Activated CD4-positive, alpha-beta T cell treated with anti-CD3 and anti-CD28 coated beads for 24 hours (primary cell): ENCODE data around the gene CEP126.

Source experiments
- DNase-seq, 2 donors: peaks; one replicate each; pipeline ENCODE4 v3.0.0-alpha.2; 2020; ENCODE audit warnings: low read depth in 2 of 2

The CEP126 gene, protein sequence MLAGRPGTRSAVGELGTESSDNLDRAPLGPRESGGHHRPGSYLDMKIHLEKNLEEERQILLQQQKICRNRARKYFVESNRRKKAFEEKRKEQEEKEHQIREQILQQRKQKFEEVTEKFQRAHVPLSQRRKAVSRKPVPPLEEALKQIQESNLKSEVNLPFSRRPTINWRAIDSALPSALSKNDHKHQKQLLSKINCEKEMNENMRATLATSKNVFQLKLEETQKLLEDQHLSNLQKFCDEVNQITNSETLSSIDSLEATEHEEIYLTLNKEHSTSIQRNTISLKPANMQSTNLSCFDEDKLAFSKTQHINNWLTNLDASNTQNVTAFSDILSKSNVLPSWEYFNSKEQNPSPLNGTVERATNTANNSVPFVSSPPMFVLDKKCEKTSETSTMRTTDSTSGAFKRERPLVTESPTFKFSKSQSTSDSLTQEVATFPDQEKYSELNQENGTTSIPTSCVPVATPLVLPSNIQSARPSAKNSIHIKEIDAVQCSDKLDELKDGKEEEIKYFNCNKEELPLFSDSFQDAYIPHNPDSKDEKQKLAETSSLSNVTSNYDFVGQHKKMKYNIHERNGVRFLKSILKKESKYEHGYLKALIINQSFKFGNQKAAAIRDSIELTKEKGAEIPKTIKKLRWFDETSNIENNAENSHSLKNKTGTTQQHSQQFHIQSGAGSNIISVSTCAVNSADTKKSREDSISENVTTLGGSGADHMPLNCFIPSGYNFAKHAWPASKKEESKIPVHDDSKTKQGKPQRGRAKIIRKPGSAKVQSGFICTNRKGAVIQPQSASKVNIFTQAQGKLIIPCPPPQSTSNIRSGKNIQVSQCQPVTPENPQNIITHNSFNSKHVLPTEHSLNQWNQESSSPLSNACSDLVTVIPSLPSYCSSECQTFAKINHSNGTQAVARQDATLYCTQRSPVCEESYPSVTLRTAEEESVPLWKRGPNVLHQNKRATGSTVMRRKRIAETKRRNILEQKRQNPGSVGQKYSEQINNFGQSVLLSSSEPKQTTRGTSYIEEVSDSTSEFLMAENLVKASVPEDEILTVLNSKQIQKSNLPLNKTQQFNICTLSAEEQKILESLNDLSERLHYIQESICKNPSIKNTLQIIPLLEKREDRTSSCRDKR

DNA sequence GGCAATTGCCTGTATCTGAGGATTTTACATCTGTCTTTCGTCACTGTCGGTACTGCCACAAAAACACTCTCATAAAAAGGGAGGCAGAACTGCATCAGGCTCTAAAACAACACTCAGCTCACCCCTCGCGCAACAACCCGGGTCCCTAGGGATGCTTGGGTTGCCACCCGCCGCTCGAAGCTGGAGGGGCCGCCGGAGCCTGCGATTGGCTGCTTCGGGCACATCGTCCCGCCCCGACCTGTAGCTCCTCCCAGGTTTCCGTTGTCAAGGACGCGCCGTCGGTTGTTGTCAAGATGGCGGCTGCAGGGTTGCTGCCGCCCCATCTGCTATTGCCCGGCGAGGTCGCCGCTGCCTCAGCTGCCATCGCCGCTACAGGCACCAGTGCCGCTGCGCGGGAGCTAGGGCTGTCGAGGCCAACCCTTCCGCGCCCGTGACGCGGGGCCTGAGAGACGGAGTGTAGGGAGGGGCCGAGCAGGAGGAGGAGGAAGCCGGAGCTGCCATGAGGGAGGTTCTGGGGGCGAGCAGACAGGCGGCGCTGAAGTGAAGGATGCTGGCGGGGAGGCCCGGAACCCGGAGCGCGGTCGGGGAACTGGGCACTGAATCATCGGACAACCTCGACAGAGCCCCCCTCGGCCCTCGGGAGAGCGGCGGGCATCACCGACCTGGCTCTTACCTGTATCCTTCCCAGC lies at the start of gene CEP126:
Gene CEP126 (plus strand): TSS at position 273 of the 689 bp plus-strand sequence. CDS start 275 bp downstream, at position 548.
- DNase-seq: peak; percentile 86 to 89

DNA sequence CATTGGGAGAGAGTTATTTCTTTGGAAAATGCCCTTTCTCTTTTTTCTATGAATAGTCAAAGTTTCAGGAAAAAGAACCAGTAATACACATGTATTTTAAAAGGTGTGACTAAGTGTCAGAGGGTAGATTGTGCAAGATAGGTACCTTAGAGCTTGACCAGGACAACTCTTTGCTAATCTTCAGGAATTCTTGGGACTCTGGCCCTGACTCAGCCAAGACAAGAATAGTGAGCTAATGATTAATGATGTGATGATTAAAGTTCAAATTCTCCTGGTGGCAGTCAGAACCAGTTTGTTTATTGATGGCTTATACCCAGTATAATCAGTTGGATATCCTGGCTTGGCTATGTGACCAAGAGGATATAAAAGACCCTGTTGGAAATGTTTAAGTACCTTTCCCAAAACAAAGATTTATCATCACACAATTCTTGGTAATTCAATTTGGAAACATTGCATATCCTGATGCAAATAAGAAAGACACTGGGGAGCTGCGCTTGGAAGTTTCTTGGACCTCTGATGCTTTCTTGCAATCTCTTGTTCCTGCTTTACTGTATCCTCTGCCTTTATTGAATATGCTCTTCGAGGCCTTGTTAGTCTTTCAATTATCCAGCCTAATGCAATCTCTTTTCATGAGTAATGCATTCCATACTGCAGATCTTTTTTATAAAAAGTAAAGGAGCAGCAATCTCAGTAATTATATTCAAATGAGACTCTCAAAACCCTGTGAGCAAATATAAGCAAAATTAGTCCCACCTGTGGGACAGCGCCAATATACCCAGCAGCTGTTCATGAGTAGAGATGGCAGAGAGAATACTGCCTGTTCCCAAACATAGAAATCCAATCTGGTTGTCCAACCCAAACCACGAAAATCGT lies 48.0 kb upstream of the CEP126 start:
- no peak for DNase-seq

DNA sequence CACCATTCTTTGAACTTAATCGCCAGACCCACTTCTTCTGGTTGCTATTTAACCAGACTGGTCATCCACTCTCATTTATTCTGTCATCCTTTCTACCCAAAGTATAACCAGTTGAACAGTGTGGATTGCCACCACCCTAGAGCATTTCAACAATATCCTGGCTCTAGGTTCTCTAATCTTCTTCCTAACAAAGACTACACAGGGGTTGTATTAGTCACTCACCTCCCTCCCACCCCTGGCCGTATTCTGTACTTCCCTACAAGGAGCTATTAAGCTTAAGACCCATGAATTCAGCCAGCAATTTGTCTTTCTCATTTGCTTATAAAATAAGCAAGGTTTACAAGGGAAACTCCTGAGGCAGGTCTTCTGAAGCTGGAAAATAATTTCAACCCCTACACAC lies 46.9 kb upstream of the CEP126 start:
- DNase-seq: no peak

DNA sequence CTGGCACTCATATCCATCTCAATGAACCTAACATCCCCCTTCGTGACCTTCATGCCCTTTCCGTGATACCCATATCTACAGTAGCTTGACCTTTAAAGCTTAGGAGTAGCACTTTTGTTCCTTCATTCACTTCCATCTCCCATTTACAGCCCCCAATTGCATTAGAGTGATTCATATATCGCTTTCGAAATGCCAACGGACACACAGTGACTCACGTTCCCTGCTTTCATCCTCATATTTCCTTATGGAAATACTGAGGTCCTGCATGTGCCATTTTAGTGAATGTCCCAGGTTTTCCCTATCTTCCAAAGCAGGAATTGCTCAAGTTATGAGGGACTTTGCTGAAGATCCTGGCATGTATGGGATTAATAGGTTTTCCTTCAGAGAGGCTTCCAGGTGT lies 44.3 kb upstream of the CEP126 start:
- no peak for DNase-seq

DNA sequence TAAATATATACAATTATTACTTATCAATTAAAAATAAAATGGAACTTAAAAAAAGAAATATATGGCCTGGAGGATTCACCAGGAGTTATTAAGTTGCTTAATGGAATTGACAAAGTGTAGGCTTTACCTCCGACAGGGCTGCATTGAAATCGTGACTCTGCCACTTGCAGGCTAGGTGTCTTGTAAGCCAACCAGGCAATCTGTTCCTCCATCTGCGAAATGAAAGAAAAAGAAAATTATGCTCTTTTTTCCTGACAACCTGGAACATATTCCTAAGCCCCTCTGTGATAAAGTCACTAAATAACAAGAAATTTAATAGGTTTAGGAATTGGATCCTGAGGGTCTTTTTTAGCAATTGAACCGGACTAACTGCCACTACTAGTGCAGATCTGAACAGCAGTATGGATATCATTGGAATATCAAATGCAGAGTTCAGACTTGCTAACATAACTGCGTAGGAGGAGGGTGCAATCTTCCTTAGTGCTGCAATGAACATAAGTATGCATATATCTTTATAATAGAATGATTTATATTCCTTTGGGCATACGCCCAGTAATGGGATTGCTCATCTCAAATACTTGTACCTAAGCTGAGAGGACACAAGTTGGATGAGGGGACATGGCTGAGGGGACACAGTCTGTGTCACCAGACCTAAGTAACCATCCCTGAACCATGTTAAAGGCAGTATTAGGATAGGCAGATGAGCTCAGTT lies 42.5 kb upstream of the CEP126 start:
- DNase-seq: no peak

DNA sequence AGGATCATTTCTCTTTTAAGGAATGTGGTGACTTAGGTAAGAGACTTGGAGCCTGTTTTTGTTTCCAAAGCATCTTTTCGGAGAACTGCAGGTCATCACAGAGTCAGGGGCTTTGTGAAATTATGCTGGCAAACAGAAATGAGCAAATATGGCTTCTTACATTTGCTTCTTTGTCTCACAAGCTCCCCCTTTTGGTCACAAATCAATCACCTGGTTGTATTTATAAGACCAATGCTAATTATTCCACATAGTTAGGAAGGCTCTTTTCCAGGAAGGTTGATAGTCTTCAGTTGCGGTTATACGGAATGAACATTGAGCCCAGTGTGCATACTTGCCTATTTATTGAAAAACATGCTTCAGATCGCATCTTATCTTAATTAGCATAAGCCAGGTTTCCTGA lies 34.6 kb upstream of the CEP126 start:
- no peak for DNase-seq

DNA sequence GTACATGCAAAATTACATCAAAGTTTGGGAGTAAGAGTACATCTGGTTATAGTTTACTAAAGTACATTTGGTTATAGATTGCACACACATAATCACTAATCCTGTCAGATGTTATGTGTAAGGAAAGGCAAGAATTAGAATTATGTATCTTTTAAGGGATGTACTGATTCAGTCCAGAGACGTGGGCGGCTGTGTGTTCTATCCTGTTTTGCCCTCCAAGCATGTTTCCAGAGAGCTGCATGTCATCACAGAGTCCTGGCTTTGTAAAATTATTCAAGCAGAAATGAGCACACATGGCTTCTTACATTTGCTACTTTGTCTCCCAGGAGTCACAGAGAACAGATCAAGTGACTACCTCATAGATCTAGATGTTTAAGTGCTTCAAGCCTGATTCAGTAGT lies 33.2 kb upstream of the CEP126 start:
- no peak for DNase-seq

DNA sequence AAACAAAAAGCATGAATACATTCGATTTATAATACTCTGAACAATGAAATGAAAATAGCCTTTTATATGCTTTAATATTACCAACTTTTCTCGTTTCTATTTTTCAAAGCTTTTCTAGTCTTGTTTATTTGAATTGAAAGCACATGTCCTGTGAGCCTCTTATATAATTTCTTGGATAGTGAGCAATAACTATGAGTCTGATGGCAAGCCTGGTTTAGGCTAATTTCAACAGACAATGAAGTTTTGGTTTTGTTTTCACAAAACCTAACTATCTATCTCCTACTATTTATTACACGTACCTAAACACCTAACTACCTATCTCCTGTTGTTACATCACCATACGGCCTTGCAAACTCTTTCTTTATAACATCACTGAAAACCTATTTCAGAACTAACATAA lies 29.2 kb upstream of the CEP126 start:
- no peak for DNase-seq

DNA sequence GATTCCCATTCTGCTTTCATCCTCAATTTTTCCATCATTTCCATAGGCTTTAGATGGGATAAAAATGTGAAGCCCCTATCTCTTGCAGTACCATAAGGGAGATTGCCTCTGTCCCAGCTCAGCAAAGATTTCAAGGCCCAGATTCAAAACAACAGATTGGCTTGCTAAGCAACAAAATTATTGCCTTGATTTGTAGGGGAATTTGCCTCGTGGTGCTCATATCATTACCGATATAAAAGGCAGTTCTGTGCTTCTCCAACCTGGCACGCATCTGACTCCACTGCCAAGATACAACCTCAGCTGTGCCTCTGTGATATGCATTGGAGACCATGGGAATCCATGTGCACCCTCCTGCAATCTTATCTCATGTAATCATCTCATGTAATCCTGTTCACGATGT lies 25.0 kb upstream of the CEP126 start:
- DNase-seq: no peak

DNA sequence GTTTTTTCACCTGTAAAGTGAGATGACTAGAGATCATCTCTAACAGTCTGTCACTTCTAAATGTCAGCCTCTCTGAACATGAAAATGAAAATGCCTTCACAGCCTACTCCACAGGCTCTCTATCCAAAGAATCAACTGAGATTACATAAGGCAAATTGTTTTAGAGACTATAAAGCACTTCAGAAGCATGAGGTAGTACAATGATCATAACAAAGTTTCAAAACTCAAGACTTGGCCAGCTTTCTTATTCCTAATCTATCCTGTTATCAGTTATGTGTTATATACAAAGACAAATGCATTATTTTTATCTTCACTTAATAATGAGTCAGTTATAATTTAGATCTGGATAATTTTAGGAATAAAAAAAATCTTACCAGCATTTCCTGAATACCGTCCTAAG lies 20.3 kb upstream of the CEP126 start:
- DNase-seq: no peak

DNA sequence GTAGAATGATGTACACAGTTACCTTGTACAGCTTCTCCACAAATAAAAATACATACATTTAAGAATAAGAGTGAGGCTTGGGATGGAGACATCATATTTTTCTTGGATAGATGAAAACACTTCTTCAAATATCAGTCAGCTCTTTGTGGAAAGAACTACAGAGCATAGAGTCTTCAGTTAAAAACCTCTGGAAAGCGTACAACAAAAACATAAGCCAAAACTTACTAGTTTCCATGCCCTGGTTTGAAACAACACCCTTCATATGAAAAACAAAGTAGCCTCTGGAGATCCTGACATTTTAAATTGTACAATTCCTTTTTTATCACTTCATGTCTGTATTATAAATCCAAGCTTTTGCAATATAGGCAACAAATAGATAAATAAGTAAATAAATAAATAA lies 7.0 kb upstream of the CEP126 start:
- no peak for DNase-seq

DNA sequence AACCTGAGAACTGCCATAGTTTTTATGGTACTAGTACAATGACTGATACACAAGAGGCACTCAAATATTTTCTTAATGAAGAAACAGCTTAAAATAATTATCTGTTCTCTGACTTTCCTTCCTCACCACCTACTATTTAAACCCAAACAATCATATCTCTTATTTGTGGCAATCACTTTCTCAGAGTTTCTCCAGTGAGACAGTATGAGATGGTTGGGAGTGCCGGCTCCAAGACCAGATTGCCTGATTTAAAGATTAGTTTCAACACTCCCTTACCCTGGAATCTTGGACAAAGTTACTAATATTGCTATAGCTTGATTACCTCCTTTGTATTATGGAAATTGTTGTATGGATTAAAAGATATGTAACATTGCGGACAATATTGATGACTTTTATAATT lies 5.7 kb upstream of the CEP126 start:
- no peak for DNase-seq

DNA sequence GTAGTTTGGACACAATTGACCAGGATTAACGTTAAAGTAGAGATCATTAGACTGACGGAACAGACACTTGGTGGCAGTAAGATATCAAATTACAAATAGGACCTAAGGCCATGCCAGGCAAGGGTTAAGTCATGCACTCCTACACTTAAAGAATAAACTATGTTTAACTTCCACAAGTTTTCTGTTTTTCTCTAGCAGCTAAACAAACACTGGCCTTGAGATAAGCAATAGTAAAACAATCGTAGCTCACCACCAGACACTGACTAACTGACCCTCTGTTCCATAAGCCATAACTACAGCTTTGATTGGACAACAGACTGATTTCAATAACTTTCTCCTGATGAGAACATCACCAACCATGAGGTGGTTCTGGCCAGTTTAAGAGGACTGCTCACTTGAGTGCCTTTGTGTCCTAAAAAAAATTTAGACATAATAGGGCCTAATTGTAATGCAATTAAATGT lies 2.0 kb upstream of the CEP126 start:
- no peak for DNase-seq

DNA sequence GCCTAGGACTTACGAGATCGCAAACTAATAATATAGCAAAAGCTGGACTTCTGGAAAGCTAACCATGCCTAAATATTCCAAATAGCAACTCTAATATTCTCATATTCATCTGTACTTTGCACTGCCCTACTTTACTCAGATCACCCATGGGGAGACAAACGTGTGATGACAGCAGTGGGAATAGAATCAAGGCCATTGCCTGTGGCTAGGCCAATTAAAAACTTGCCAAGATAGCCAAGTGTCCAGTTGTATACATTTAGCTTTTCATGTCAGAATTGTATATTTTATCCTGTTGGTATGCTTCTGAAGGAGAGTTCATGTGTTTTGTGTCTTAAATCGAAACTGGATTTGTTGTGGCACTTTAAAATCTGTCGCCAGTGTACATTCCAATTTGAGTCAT lies 1.2 kb upstream of the CEP126 start:
- DNase-seq: no peak

DNA sequence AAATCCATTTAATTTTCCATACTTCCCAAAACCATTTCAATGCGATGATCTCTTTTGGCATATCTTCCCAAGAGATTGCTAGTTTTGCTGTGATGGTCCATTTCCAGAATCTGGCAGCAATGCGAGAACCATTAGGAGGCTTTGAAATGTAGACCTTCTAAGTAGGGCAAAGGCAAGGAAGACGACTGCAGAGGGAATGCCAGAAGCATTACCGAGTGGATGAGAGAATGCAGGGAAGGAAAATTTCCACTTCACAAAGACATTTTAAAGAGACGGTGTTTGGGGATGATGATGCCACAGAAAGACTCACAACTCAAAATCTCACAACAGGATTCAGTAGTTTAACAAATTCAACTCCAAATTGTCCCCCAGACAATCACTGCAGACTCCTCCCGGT lies 471 bp upstream of the CEP126 start:
- no peak for DNase-seq

DNA sequence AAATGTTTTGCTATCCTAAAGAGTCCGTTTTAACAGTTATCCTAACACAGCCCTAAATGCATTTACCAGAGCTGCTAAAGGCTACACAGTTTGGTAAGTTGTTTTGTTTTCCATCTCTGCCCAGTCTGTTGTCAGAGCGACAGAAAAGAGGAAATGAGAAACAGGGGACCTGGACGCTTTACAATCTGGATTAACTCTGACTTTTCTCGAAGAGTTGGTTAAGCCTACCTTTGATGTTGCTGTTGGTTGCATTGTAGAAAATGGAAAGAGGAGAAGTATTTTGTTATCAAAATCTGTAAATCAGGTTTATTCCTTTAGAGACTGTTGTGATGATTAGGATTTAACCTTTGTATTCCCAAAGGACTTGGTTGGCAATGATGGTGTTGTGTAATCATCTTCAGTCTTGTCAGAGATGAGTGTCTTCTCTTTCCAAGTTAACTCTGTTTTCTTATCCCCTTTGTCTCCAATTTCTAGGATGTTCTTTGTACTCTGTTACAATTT lies 1.0 kb downstream of the CEP126 start:
- DNase-seq: no peak

DNA sequence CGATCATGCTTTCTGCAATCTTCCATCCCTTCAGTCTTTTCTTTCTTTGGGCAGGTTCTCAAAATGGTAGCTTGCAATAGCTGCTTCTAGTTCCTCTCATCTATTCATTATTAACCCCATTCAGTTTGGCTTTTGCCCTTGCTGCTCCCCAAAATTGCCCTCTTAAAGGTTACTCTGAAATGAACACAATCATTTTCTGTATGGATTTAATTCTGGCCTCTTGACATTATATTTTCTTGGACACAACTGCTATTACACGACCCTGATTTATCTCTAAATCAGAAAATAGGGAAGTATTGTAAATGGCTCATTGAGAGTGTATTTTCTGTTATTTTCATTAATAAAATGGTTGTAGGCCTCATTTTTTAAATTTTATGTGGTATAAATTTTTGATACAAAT lies 1.6 kb downstream of the CEP126 start, which contains the start of gene ANGPTL5:
Gene ANGPTL5 (minus strand): TSS at position 101 of the 400 bp plus-strand sequence. CDS start 8,613 bp downstream, outside the sequence.
- DNase-seq: no peak

DNA sequence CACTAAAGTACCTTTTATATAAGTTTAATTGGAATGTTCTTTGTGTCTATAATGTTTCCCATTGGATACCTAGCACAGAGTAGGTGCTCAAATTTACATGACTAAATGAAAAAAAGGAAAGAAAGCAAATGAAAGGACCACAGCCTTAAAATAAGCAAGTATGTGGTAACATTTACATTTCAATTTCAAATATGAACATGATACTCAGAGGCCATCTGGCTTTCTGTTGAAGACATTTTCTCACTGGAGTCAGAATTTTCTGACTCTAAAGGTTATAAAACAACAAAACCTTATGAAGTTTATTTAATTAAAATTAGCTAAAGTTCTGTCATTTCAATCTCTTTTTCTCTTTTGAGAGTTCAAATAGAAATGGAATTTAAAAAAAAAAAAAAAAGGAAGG lies 2.4 kb downstream of the CEP126 start:
- no peak for DNase-seq

DNA sequence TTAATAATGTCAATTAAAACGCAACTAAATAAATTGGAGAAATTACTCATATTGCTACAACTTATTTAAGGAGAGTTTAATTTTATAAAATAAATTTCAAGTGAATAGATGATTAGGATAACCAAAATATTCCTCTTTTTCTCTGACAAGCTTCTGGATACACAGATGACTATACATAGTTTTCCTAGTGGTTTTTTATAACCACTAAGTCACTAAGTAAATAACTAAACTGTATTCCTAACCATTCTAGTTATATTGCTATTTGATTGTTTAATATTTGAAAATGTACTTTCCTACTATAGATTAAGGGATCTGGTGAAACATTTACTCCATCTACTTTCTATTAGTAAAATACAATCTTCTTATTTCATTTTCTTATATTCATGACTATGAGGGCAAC lies 6.2 kb downstream of the CEP126 start:
- DNase-seq: no peak

DNA sequence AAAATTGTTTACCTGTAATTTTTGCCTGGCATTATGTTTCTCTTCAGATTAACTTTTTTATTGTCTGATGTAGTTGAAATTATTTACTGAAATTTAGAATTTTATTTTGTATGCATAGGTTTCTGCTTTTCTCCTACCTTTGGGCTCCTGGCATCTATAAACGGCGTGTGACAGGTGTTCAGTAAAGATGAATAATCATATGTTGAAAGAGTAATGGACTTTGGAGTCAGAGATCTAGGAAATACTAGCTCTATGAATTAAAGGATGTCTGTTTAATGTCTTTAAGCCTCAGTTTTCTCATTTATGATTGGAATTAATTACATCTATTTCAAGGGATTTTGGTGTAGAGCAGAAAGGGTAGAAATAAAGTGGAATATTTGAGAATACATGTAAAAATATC lies 8.7 kb downstream of the CEP126 start:
- no peak for DNase-seq
